Measurements from ENCODE around the gene RAC3. TPM values are rescaled to one million over a fixed set of nuclear protein-coding genes. Genes with fewer than 3 reads are reported as not detected.

The RAC3 gene
- total RNA-seq, 2 experiments from 2014 or later, result 15.1 to 24.4 TPM

DNA sequence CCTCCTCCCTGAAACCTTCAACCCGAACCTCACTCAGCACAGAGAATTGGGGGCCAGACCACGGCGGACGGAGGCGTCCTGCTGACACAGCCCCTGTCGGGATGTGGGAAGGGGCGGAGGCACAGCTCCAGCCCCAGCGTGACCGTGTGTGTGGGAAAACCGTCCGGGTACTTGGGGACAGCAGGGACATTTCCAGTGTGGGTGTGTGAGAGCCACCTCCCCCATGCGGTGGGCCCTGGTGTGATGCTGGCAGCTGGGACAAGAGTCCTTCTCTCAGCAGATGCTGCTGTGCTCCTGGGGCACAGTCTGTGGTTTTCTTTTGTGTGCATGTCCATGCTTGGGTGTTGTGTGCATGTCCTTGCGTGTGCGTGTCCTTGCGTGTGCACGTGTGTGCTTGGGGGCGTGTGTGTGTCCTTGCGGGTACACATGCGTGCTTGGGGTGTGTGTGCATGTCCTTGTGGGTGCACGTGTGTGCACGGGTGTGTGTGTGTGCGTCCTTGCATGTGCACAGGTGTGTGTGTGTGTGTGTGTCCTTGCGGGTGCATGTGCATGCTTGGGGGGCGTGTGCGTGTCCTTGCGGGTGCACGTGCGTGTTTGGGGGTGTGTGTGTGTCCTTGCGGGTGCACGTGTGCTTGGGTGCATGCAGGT is 25.7 kb upstream of the RAC3 start:
- H3K79me2 ChIP-seq (ENCODE audit: insufficient read depth, low read depth, low read length), result no peaks in the 10 kb centered on the region
- H3K36me3 ChIP-seq (ENCODE audit: insufficient read depth, low read length), result no peaks in the 10 kb centered on the region
- ChIA-PET POLR2A (no interaction called here), CTCF (ENCODE audit: unreplicated experiment) (no interaction called here)
- TF ChIP-seq, protein P1, sequence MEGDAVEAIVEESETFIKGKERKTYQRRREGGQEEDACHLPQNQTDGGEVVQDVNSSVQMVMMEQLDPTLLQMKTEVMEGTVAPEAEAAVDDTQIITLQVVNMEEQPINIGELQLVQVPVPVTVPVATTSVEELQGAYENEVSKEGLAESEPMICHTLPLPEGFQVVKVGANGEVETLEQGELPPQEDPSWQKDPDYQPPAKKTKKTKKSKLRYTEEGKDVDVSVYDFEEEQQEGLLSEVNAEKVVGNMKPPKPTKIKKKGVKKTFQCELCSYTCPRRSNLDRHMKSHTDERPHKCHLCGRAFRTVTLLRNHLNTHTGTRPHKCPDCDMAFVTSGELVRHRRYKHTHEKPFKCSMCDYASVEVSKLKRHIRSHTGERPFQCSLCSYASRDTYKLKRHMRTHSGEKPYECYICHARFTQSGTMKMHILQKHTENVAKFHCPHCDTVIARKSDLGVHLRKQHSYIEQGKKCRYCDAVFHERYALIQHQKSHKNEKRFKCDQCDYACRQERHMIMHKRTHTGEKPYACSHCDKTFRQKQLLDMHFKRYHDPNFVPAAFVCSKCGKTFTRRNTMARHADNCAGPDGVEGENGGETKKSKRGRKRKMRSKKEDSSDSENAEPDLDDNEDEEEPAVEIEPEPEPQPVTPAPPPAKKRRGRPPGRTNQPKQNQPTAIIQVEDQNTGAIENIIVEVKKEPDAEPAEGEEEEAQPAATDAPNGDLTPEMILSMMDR (conservative IDR thresholded peaks at IDR 0.05; ENCODE audit: low read length), result no peak
- no peak for TF ChIP-seq EZH2phosphoT487 (IDR thresholded peaks at IDR 0.05; ENCODE audit: borderline replicate concordance, low read depth, low read length)
- no peak overlapping the region for H2AFZ ChIP-seq (ENCODE audit: low read length)
- no peak for DNase-seq (ENCODE audit: low spot score)
- H3K4me2 ChIP-seq (ENCODE audit: low read length), result no peak overlapping the region
- BruUV-seq (replicated peaks), result no TSS peak
- no peak overlapping the region for H3K4me3 ChIP-seq (ENCODE audit: low read depth, low read length, poor library complexity, severe bottlenecking)
- no peaks in the 10 kb centered on the region for H3K4me1 ChIP-seq (ENCODE audit: insufficient read depth, low read length, poor library complexity, severe bottlenecking)
- no peaks in the 10 kb centered on the region for H3K9me2 ChIP-seq (ENCODE audit: insufficient read depth, low read length)
- H3K27ac ChIP-seq (ENCODE audit: low read depth, low read length, poor library complexity, severe bottlenecking), result no peak overlapping the region
- no peaks in the 10 kb centered on the region for H4K20me1 ChIP-seq (ENCODE audit: insufficient read depth, low read length)
- no peaks in the 10 kb centered on the region for H3K9me3 ChIP-seq (ENCODE audit: low read length)
- intact Hi-C loops (cut with micrococcal nuclease; ENCODE audit: unreplicated experiment), result no loop called here

DNA sequence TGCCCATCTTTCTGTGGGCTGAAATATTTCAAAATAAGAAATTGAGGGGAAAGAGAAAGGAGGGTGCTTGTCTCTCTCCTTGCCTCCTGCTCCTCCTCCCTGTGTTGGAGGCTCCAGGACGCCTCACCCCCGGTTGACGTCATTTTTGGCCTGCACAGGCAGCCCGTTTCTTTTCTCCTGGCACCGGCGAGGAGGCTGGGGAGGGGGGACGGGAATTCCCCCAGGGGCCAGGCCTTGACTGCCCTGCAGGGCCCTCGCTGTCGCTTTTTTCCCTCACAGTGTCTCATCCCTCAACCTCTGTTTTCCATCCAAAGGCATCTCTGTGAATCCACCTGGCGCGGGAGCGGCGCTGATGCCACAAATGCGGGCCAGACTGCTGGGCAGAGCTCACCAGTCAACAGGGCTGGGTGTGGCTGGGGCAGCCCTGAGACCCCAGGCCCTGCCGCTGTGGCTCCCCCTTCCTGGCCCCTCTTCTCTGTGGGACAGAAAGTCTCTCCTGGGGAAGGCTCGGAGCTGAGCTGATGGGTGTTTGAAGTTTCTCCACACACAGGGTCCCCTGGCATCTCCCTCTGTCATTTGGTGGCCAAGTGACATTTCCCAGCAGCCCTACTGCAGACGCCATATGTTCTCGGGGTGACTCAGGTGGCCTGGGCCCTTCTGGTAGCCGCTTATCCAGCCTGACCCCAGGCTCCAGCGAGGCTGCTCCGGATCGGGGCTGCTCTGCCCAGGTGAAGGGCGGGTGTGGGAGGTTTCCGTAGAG is 24.8 kb upstream of the RAC3 start:
- no peak overlapping the region for H2AFZ ChIP-seq (ENCODE audit: low read length)
- DNase-seq (ENCODE audit: low spot score), result no peak
- BruUV-seq (replicated peaks), result no TSS peak
- H3K79me2 ChIP-seq (ENCODE audit: insufficient read depth, low read depth, low read length), result no peaks in the 10 kb centered on the region
- no peaks in the 10 kb centered on the region for H3K9me3 ChIP-seq (ENCODE audit: low read length)
- ChIA-PET POLR2A (no interaction called here), CTCF (ENCODE audit: unreplicated experiment) (no interaction called here)
- no peaks in the 10 kb centered on the region for H4K20me1 ChIP-seq (ENCODE audit: insufficient read depth, low read length)
- no peak overlapping the region for H3K4me3 ChIP-seq (ENCODE audit: low read depth, low read length, poor library complexity, severe bottlenecking)
- TF ChIP-seq EZH2phosphoT487 (IDR thresholded peaks at IDR 0.05; ENCODE audit: borderline replicate concordance, low read depth, low read length), result no peak
- TF ChIP-seq, protein P1 (conservative IDR thresholded peaks at IDR 0.05; ENCODE audit: low read length), result no peak
- H3K9me2 ChIP-seq (ENCODE audit: insufficient read depth, low read length), result no peaks in the 10 kb centered on the region
- intact Hi-C loops (cut with micrococcal nuclease; ENCODE audit: unreplicated experiment), result no loop called here
- H3K4me2 ChIP-seq (ENCODE audit: low read length), result no peak overlapping the region
- no peaks in the 10 kb centered on the region for H3K36me3 ChIP-seq (ENCODE audit: insufficient read depth, low read length)
- H3K27ac ChIP-seq (ENCODE audit: low read depth, low read length, poor library complexity, severe bottlenecking), result no peak overlapping the region
- H3K4me1 ChIP-seq (ENCODE audit: insufficient read depth, low read length, poor library complexity, severe bottlenecking), result no peaks in the 10 kb centered on the region

DNA sequence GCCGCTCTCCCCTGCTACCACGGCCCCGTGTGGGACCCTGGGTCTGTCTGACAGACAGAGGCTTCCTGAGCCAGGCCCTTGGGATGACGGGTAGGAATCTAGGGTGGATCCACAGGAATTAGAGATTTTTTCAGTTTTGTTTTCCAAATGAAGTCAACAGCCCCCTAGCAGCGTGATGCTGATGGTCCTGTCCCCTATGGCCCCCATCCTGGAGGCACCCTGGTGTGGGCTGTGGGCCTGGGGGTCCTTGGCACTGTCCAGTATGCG is 24.3 kb upstream of the RAC3 start:
- Histone ChIP-seq H3K27ac (ENCODE audit: low read depth, low read length, poor library complexity, severe bottlenecking) (no peak overlapping the region), H3K9me2 (ENCODE audit: insufficient read depth, low read length) (no peaks in the 10 kb centered on the region), H2AFZ (ENCODE audit: low read length) (no peak overlapping the region), H3K4me1 (ENCODE audit: insufficient read depth, low read length, poor library complexity, severe bottlenecking) (no peaks in the 10 kb centered on the region), H4K20me1 (ENCODE audit: insufficient read depth, low read length) (no peaks in the 10 kb centered on the region), H3K79me2 (ENCODE audit: insufficient read depth, low read depth, low read length) (no peaks in the 10 kb centered on the region), H3K9me3 (ENCODE audit: low read length) (no peaks in the 10 kb centered on the region), H3K4me2 (ENCODE audit: low read length) (no peak overlapping the region), H3K36me3 (ENCODE audit: insufficient read depth, low read length) (no peaks in the 10 kb centered on the region), H3K4me3 (ENCODE audit: low read depth, low read length, poor library complexity, severe bottlenecking) (no peak overlapping the region)
- ChIA-PET CTCF (ENCODE audit: unreplicated experiment) (no interaction called here), POLR2A (no interaction called here)
- DNase-seq (ENCODE audit: low spot score), result no peak
- intact Hi-C loops (cut with micrococcal nuclease; ENCODE audit: unreplicated experiment), result no loop called here
- no peak for TF ChIP-seq EZH2phosphoT487 (IDR thresholded peaks at IDR 0.05; ENCODE audit: borderline replicate concordance, low read depth, low read length)
- TF ChIP-seq, protein P1 (conservative IDR thresholded peaks at IDR 0.05; ENCODE audit: low read length), result no peak
- no TSS peak for BruUV-seq (replicated peaks)

Measured in OCI-LY7 (cell line).